NCI-H1930 (cell line): ENCODE measurements around the gene OR4K14.
"Not testable (repeated sequence)": the region's sequence is repeated elsewhere in the genome, so short reads cannot be mapped to it uniquely, and the experiment has no call there.

Source experiments
- DNase-seq, 2 experiments: peaks; one replicate each; lab custom pipeline; 2025; lab: John Stamatoyannopoulos, UW

OR4K14 gene

GRCh38 chr14:20019257-20019865 lies at the start of gene OR4K14:
OR4K14 (minus strand) TSS chr14:20019307; CDS start chr14:20015193, 4,114 bp downstream.
- DNase-seq: no peak

- no peak for DNase-seq
Measured at GRCh38 chr14:20059745-20060144, 40.6 kb upstream of the OR4K14 start, which contains the start of gene OR4L1. OR4L1 (plus strand) TSS chr14:20060045; CDS start chr14:20060045, 0 bp downstream.

GRCh38 chr14:20048202-20048601 lies 29.1 kb upstream of the OR4K14 start:
- no peak for DNase-seq

GRCh38 chr14:20044243-20044642 lies 25.1 kb upstream of the OR4K14 start:
- no peak for DNase-seq

GRCh38 chr14:20035938-20036337 lies 16.8 kb upstream of the OR4K14 start, which contains the start of gene OR4K13:
OR4K13 (minus strand) TSS chr14:20036038; CDS start chr14:20034758, 1,280 bp downstream.
- DNase-seq: no peak

- DNase-seq: no peak
Measured at GRCh38 chr14:20035449-20035848, 16.3 kb upstream of the OR4K14 start.

- DNase-seq: no peak
Measured at GRCh38 chr14:20031058-20031457, 12.0 kb upstream of the OR4K14 start.

- DNase-seq: no peak
Measured at GRCh38 chr14:20008156-20008555, 11.0 kb downstream of the OR4K14 start.

GRCh38 chr14:20002319-20002718 lies 16.8 kb downstream of the OR4K14 start:
- DNase-seq: no peak

- DNase-seq: no peak
Measured at GRCh38 chr14:20001863-20002262, 17.2 kb downstream of the OR4K14 start, which contains the start of gene OR4Q2. OR4Q2 (plus strand) TSS chr14:20002163.

- no peak for DNase-seq
Measured at GRCh38 chr14:19993438-19993837, 25.7 kb downstream of the OR4K14 start.

GRCh38 chr14:19975291-19975690 lies 43.8 kb downstream of the OR4K14 start, which contains the start of gene OR4K15:
OR4K15 (plus strand) TSS chr14:19975591; CDS start chr14:19975591, 0 bp downstream.
- no peak for DNase-seq

- DNase-seq: no peak
Measured at GRCh38 chr14:19974844-19975243, 44.3 kb downstream of the OR4K14 start.

- not testable (repeated sequence) for DNase-seq
Measured at GRCh38 chr14:19969735-19970134, 49.4 kb downstream of the OR4K14 start.
